GM12878 (cell line): ENCODE data around the gene ZPBP.

Source experiments
- CTCF ChIP-seq, 3 experiments: IDR thresholded peaks in 2 of 3; conservative IDR thresholded peaks in 1 of 3; 2 replicates each; pipeline ENCODE4 v1.5.1; 2011; ENCODE audit warnings: low read depth in 3 of 3, low read length in 3 of 3, mild to moderate bottlenecking in 3 of 3, control low read depth in 2 of 3, moderate library complexity in 2 of 3, inconsistent platforms in 1 of 3, mixed read lengths in 1 of 3; ENCODE audit not compliant: control insufficient read depth in 2 of 3, insufficient read depth in 1 of 3; ENCODE audit errors: extremely low read depth in 1 of 3
- POLR2A ChIP-seq: IDR thresholded peaks from 2 replicates; pipeline ENCODE4 v1.6.1; 2011; ENCODE audit warnings: low read depth, mild to moderate bottlenecking, low read length
- SPI1 ChIP-seq: IDR thresholded peaks from 2 replicates; pipeline ENCODE4 v1.6.1; 2011; ENCODE audit warnings: low read depth, mild to moderate bottlenecking, low read length, moderate library complexity, borderline replicate concordance; ENCODE audit not compliant: insufficient read depth
- USF2 ChIP-seq: IDR thresholded peaks from 2 replicates; pipeline ENCODE4 v1.6.1; 2011; ENCODE audit warnings: low read depth, low read length, improper control_type of control experiment, borderline replicate concordance
- ZNF24 ChIP-seq: fragments of 450-650 bp; IDR thresholded peaks from 2 replicates; pipeline ENCODE4 v1.6.1; 2017; ENCODE audit warnings: antibody characterized with exemption, mild to moderate bottlenecking

- no peak for TF ChIP-seq CTCF (IDR thresholded peaks at IDR 0.05 in 2 of 3, conservative IDR thresholded peaks at IDR 0.05 in 1 of 3; ENCODE audit: control insufficient read depth in 2 of 3, extremely low read depth in 1 of 3, insufficient read depth in 1 of 3, low read depth in 3 of 3, low read length in 3 of 3)
- TF ChIP-seq POLR2A, result no peak
- no peak for TF ChIP-seq USF2
- TF ChIP-seq SPI1, result no peak
- no peak for TF ChIP-seq ZNF24
These were observed 8.8 kb upstream of the ZPBP start for GRCh38 chr7:50101873-50102272.
